Measurements from ENCODE around the gene GALK1. TPM values are rescaled to one million over a fixed set of nuclear protein-coding genes. Genes with fewer than 3 reads are reported as not detected.

The GALK1 gene
- total and polyA plus RNA-seq, 9 of the 15 experiments (the other 6 are each of a cell fraction or from before 2014, with no cell fraction given) = 0.45 to 51.6 (median 17.4) TPM

DNA sequence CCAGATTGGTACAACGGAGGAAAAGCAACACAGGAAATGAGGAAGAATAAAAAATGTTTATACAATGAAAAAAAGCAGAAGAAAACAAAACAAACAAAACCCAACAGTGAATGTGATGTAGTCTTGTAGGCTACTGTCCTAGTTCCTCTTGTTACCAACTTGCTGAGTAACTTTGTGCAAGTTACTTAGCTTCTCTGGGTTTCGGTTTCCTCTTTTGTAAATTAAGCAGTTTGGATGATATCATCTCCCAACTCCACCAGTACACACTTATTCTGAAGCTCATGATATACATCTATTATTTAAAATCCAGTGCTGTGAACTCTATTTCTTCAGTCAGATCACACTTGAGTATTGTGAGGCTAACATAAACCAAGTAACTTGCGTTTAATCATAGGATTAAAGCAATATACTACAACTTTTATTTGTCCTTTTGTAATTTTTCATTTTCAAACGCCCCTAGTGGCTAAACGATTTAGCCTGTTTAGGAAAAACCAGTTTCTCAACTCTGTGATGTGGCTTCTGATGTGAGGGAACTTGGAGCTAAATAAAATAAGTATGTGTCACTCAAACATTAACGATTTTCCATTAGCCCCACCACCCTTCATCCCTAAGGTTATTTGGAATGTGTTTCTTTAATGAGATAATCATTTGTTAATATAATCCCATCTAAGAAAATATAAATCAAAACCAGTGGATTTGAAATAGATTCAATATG is 18.2 kb upstream of the GALK1 start (continued):
- TF ChIP-seq, protein P1, sequence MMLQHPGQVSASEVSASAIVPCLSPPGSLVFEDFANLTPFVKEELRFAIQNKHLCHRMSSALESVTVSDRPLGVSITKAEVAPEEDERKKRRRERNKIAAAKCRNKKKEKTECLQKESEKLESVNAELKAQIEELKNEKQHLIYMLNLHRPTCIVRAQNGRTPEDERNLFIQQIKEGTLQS (IDR thresholded peaks at IDR 0.05) = peak; percentile 85
- TF ChIP-seq, protein P1 (CRISPR knock-in tag; conservative IDR thresholded peaks at IDR 0.05) = no peak
- TF ChIP-seq POLR2H (tag; IDR thresholded peaks at IDR 0.05; ENCODE audit: low read depth) (peak; percentile 38; the same call in 1 of the 2 replicates), PML (IDR thresholded peaks at IDR 0.05; ENCODE audit: low read length) (no peak), ZNF133 (CRISPR knock-in tag; IDR thresholded peaks at IDR 0.05) (no peak), EP400 (IDR thresholded peaks at IDR 0.05) (peak; percentile 38; the same call in 1 of the 2 replicates), ZNF551 (CRISPR knock-in tag; IDR thresholded peaks at IDR 0.05) (no peak), GATA2 (CRISPR knock-in tag; IDR thresholded peaks at IDR 0.05) (peak; percentile 44; the same call in 1 of the 2 replicates), TEAD1 (CRISPR knock-in tag; IDR thresholded peaks at IDR 0.05) (peak in 1 of 2 experiments; percentile 25; a peak in 1 of 4 replicates), EP300 (IDR thresholded peaks at IDR 0.05; ENCODE audit: low read length) (0 out of 2 replicates have a peak, but pooled peaks have one; percentile 23)
- TF ChIP-seq, protein P2, sequence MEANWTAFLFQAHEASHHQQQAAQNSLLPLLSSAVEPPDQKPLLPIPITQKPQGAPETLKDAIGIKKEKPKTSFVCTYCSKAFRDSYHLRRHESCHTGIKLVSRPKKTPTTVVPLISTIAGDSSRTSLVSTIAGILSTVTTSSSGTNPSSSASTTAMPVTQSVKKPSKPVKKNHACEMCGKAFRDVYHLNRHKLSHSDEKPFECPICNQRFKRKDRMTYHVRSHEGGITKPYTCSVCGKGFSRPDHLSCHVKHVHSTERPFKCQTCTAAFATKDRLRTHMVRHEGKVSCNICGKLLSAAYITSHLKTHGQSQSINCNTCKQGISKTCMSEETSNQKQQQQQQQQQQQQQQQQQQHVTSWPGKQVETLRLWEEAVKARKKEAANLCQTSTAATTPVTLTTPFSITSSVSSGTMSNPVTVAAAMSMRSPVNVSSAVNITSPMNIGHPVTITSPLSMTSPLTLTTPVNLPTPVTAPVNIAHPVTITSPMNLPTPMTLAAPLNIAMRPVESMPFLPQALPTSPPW (CRISPR knock-in tag; IDR thresholded peaks at IDR 0.05) = 0 out of 2 replicates have a peak, but pooled peaks have one; percentile 27
- TF ChIP-seq, protein P3, sequence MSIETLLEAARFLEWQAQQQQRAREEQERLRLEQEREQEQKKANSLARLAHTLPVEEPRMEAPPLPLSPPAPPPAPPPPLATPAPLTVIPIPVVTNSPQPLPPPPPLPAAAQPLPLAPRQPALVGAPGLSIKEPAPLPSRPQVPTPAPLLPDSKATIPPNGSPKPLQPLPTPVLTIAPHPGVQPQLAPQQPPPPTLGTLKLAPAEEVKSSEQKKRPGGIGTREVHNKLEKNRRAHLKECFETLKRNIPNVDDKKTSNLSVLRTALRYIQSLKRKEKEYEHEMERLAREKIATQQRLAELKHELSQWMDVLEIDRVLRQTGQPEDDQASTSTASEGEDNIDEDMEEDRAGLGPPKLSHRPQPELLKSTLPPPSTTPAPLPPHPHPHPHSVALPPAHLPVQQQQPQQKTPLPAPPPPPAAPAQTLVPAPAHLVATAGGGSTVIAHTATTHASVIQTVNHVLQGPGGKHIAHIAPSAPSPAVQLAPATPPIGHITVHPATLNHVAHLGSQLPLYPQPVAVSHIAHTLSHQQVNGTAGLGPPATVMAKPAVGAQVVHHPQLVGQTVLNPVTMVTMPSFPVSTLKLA (conservative IDR thresholded peaks at IDR 0.05) = 0 out of 4 replicates have a peak, but pooled peaks of 1 of the 2 experiments have one; percentile 18
- TF ChIP-seq, protein P4, sequence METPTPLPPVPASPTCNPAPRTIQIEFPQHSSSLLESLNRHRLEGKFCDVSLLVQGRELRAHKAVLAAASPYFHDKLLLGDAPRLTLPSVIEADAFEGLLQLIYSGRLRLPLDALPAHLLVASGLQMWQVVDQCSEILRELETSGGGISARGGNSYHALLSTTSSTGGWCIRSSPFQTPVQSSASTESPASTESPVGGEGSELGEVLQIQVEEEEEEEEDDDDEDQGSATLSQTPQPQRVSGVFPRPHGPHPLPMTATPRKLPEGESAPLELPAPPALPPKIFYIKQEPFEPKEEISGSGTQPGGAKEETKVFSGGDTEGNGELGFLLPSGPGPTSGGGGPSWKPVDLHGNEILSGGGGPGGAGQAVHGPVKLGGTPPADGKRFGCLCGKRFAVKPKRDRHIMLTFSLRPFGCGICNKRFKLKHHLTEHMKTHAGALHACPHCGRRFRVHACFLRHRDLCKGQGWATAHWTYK (CRISPR knock-in tag; IDR thresholded peaks at IDR 0.05) = 0 out of 2 replicates have a peak, but pooled peaks have one; percentile 15
- TF ChIP-seq, protein P5, sequence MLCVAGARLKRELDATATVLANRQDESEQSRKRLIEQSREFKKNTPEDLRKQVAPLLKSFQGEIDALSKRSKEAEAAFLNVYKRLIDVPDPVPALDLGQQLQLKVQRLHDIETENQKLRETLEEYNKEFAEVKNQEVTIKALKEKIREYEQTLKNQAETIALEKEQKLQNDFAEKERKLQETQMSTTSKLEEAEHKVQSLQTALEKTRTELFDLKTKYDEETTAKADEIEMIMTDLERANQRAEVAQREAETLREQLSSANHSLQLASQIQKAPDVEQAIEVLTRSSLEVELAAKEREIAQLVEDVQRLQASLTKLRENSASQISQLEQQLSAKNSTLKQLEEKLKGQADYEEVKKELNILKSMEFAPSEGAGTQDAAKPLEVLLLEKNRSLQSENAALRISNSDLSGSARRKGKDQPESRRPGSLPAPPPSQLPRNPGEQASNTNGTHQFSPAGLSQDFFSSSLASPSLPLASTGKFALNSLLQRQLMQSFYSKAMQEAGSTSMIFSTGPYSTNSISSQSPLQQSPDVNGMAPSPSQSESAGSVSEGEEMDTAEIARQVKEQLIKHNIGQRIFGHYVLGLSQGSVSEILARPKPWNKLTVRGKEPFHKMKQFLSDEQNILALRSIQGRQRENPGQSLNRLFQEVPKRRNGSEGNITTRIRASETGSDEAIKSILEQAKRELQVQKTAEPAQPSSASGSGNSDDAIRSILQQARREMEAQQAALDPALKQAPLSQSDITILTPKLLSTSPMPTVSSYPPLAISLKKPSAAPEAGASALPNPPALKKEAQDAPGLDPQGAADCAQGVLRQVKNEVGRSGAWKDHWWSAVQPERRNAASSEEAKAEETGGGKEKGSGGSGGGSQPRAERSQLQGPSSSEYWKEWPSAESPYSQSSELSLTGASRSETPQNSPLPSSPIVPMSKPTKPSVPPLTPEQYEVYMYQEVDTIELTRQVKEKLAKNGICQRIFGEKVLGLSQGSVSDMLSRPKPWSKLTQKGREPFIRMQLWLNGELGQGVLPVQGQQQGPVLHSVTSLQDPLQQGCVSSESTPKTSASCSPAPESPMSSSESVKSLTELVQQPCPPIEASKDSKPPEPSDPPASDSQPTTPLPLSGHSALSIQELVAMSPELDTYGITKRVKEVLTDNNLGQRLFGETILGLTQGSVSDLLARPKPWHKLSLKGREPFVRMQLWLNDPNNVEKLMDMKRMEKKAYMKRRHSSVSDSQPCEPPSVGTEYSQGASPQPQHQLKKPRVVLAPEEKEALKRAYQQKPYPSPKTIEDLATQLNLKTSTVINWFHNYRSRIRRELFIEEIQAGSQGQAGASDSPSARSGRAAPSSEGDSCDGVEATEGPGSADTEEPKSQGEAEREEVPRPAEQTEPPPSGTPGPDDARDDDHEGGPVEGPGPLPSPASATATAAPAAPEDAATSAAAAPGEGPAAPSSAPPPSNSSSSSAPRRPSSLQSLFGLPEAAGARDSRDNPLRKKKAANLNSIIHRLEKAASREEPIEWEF (CRISPR knock-in tag; IDR thresholded peaks at IDR 0.05) = 0 out of 2 replicates have a peak, but pooled peaks have one; percentile 1

Measured in K562 (cell line).